ENCODE measurements around the gene MAVS.
"Not testable (repeated sequence)": the region's sequence is repeated elsewhere in the genome, so short reads cannot be mapped to it uniquely, and the experiment has no call there.

The MAVS gene

DNA sequence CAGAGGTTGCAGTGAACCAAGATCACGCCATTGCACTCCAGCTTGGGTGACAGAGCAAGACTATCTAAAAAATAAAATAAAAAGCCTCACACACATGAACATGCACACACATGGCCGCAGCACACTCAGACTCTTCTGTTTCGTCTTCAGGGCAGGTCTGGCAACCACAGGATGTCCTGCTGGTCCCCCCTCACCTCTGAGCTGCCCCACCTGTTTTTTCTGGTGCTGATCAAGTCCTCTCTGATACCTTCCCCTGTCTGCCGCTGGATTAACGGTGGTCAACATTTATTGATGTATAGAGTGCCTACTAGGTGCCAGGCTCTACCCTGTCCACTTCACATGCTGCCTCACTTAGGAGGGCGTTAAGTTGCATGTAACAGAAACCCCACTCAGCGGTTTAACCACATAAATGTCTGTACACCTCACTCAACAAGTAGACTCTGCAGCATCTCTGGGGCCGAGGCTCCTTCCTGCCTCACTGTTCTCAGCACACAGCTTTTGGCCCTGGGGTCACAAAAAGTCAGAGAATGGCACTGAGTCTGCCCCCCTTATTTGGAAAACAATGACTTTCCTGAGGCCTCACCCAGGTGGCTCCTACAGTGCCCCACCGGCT, 30.8 kb upstream of the MAVS start:
- DNase-seq (ENCODE audit: low spot score): no peak

DNA sequence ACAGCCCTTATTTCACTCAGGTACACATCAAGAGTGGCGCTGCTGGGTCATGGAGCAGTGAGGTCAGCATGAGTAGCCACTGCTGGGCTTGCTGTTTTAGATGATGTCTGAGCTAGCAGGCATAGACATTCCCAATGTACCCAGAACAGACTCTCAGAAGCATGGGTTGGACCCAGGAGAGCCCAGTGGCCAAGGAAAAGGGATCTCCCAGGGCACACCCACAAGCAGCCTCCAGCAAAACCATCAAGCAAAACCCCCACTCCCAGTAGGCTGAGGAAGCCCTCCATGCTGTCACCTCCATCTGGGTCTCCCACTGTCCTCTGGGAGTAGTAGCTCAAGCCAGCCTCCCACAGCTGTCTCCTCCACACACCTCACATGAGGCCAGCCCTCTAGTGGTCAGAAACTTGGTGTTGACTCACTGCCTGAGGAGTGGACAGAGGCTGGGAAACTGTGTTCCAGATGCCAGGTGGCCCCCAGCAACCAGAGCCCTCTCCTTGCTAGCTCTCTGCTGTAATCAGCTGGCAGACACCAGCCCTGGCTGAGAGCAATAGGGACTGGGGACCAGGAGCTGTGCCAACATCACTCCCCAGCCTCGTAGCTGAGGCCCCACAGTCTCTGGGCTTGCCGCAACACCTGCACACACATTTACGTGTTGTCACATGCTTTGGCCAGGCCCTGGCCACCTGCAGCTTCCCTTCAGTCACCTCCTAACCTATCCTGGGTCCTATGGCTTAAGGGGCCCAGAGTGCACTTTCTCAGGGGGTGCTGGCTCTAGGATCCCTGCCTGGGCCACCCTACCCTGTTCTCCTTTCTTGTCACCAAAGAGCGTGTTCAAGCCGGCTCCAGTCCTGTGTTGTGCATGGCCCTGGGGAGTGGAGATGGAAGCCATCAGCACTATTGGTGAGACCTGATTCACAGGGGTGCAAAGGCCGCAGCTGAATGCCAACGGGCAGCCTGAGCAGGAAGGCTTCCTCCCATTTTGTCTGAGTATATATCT, 28.2 kb upstream of the MAVS start:
- peak; percentile 76 for DNase-seq (ENCODE audit: low spot score)

DNA sequence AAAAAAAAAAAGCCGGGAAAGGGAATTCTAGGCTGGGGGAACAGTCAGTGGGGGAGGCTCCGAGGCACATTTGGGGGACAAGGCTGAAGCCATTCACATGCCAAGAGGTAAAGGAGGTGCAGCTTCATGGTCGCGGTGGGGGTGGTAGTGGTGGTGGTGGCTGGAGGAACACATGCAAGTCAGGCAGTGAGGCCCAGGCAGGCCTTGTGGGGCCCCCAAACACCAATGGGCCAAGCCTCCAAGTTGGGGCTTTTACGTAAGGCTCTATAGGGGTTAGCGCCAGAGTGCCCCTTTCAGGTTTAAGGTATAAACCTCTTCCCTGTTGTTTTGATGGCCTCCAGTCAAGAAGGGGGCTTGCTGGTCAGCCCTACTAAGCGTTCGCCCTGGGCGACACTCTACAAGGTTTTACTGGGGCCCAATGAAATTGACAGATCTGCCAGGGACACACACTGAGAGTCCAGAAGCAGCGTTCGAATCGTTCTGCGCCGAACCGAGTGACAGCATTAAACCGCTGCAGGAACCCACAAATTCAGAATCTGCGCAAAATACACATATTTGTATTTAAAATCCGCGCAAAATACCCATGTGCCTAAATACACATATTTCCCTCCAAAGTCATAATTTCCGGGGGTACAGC, 27.1 kb upstream of the MAVS start:
- DNase-seq (ENCODE audit: low spot score): no peak

GRCh38 chr20:3820048-3820900, 26.4 kb upstream of the MAVS start, which contains the start of gene AP5S1:
AP5S1 (plus strand) TSS chr20:3820547; CDS start chr20:3822118, 1,571 bp downstream.
- DNase-seq (ENCODE audit: low spot score): peak; percentile 99

- DNase-seq (ENCODE audit: low spot score): no peak
Observed at GRCh38 chr20:3820901-3821727, 25.5 kb upstream of the MAVS start.

- DNase-seq (ENCODE audit: low spot score): no peak
Observed at GRCh38 chr20:3821996-3822395, 24.6 kb upstream of the MAVS start.

DNA sequence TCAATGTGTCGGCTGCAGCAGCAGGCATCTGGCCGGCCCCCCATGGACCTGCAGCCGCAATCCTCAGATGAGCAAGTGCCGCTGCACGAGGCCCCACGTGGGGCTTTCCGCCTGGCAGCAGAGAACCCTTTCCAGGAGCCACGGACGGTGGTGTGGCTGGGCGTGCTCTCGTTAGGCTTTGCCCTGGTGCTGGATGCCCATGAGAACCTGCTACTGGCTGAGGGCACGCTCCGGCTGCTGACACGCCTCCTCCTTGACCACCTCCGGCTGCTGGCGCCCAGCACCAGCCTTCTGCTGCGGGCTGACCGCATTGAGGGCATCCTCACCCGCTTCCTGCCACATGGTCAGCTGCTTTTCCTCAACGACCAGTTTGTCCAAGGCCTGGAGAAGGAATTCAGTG, 22.8 kb upstream of the MAVS start:
- DNase-seq (ENCODE audit: low spot score): no peak

DNA sequence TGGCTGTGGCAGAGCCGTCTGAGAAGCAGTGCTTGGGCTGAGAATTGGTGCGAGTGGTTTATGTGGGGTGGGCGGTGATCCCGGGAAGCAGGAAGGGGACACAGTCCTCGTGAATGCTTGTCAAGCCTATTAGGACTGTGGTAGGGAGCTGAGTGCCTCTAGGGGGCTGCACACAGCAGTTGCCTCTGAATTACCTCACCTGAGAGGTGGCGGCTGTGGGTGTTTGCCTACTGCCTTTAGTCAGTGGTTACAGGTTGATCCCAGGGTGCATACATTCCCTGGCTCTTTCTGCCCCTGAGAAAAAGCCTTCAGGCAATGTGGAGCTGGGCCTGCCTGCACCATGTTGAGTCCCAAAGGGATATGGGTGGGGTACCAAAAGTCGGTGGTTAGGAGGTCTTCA, 21.1 kb upstream of the MAVS start:
- no peak for DNase-seq (ENCODE audit: low spot score)

- no peak for DNase-seq (ENCODE audit: low spot score)
Observed at GRCh38 chr20:3826420-3826819, 20.2 kb upstream of the MAVS start.

DNA sequence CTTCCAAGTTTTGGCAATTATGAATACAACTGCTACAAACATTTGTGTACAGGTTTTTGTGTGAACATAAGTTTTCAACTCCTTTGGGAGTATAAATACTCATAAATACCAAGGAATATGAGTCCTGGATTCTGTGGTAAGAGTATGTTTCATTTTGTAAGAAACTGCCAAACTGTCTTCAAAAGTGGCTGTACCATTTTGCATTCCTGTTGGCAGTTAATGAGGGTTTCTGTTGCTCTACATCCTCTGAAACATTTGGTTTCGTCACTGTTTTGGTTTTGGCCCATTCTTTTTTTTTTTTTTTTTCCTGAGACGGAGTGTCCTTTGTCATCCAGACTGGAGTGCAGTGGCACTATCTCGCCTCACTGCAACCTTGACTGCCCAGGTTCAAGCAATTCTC, 17.8 kb upstream of the MAVS start:
- no peak for DNase-seq (ENCODE audit: low spot score)

DNA sequence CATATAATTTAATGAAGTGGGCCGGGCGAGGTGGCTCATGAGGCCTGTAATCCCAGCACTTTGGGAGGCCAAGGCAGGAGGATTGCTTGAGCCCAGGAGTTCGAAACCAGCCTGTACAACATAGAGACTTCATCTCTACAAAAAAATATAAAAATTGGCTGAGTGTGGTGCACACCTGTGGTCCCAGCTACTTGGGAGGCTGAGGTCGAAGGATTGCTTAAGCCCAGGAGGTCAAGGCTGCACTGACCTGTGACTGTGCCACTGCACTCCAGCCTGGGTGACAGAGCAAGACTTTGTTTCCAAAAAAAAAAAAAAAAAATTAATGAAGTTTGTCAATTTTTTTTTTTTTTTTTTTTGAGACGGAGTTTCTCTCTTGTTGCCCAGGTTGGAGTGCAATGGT, 16.7 kb upstream of the MAVS start:
- not testable (repeated sequence) for DNase-seq (ENCODE audit: low spot score)

DNA sequence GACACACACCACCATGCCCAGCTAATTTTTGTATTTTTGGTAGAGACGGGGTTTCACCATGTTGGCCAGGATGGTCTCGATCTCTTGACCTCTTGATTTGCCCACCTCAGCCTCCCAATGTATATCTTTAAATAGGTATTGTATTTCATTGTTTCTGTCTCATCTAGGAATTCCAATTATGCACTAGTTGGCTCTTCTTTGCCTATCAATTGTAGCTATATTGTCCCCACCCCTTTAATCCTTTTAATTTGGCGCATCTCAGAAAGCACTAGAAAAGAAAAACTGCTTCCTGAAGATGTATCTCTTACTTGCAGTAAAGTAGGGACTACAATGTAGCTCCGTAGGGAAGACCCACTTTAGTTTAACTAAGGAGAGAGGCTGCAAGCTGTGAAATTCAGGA, 10.5 kb upstream of the MAVS start:
- no peak for DNase-seq (ENCODE audit: low spot score)

- no peak for DNase-seq (ENCODE audit: low spot score)
Observed at GRCh38 chr20:3839328-3839727, 7.3 kb upstream of the MAVS start.

DNA sequence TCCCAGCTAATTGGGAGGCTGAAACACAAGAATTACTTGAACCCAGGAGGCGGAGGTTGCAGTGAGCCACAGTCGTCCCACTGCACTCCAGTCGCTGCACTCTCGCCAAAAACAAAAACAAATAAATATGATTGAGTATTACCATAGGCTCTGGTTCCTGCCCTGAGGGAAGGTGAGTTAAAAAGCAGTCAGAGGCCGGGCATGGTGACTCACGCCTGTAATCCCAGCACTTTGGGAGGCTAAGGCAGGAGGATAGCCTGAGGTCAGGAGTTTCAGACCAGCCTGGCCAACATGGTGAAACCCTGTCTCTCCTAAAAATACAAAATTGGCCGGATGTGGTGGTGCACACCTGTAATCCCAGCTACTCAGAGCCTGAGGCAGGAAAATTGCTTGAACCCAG, 6.4 kb upstream of the MAVS start:
- not testable (repeated sequence) for DNase-seq (ENCODE audit: low spot score)

DNA sequence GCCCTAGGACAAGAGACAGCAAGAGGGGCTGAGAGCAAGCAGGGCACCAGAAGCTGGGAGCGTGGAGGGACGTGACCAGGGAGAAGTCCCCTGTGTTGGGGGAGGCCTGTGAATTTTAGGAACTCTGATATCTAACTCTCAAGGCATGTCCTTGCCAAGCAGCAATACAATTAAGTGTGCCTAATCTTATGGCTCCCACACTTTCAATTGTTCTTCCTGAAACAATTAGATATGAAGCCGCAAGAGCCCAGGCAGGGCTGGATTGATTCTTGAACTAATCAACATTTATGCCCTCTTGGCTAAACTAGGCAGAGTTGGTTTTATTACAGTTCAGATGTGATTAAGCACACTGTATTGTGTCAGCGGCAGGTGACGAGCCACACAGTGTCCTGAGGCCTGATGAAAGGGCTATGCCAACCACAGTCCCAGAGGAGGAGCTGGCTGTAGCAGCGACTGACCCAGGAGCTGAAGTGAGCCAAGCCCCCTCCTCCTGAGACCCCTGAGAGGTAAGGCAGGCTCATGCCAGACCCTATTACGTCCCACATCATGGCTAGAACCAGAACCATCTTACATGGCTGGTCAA, 4.2 kb upstream of the MAVS start:
- DNase-seq (ENCODE audit: low spot score): no peak

DNA sequence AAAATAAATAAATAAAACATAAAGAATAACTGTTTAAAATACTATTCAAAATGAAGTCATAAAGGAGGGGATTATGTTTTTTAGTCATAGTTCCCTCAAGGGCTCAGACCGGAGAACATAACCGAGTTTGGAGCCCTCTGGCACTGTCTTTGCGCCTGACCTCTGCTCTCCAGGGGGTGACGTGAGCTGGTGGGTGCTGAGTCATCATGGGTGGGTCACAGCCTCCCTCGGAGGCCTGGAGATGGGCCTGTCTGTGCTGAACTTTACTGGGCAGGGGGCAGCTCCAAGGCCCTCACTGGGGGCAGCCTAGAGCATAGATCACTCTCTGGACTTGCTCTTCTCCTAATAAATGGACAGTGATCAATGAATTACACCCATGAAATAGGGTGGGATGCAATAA, 3.1 kb upstream of the MAVS start:
- DNase-seq (ENCODE audit: low spot score): no peak

GRCh38 chr20:3843990-3844619, 2.5 kb upstream of the MAVS start:
- DNase-seq (ENCODE audit: low spot score): not testable (repeated sequence)

- DNase-seq (ENCODE audit: low spot score): no peak
Observed at GRCh38 chr20:3846378-3846739, 275 bp upstream of the MAVS start.

- DNase-seq (ENCODE audit: low spot score): no peak
Observed at GRCh38 chr20:3847429-3847940, 851 bp downstream of the MAVS start.

GRCh38 chr20:3848565-3848964, 1.9 kb downstream of the MAVS start:
- no peak for DNase-seq (ENCODE audit: low spot score)

Data from ecto neural progenitor cell (in vitro differentiated cells).